IPS DF 4.7 (cell line): ENCODE data around the gene RAB44.

ENCODE experiments used
- DNase-seq: peaks from one replicate; pipeline ENCODE4 v3.0.0-alpha.2; 2013; ENCODE audit warnings: low spot score; ENCODE audit errors: extremely low read depth

Gene RAB44

DNA sequence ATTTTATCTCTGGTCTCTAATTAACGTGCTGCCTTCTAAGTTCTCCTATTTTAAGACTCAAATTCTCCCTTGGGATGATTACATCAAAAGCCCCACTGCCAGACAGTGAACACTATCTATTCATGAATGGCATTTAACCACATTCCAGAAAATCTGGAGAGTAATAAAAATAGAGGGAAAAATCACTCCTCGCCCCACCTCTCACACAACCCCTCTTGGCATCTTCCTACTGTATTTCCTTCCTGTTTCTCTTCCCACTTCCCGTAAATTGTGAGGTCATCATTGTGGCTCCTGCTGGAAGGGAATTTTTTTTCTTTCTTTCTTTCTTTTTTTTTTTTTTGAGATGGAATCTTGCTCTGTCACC is 31.5 kb downstream of the RAB44 start:
- no peak for DNase-seq

DNA sequence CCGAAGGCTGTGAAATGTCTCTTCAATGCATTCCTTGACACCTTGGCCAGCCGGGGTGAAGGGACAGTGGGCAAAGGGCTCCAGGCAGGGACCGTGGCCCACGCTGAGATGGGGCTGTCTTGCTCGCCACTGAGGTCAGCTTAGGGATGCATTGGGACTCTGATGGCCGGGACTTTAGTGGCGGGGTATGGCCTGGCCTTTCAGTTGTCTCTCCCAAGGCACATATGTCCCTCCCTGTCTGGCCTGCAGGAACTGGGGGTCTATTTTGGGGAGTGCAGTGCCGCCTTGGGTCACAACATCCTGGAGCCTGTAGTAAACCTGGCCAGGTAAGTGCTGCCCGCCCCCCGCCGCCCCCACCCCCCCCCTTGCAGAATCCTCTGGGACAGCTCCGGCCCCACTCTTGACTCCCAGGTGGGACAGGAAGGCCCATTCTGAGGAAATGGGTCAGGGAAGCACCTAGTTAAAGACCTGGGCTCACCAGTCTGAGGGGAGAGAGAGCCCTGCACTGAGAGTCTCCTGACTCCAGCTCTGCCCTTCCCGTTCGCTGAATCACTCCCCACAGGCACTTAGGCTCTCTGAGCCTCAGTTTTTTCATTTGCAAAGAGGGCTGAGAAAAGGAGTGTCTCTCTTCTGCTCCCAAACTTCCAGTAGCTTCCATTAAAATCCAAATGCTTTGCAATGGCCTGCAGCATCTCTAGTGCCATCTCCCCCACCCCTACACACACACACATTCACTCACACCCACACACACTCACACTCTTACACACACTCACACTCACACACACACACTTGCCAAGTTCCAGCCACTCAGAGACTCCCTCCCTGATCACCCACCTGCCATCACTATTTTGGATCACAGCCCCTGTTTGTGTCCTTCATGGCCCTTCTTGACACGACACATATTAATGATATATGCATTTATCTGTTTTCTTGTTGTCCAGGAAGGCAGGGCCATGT is 33.1 kb downstream of the RAB44 start:
- peak; percentile 9 for DNase-seq

DNA sequence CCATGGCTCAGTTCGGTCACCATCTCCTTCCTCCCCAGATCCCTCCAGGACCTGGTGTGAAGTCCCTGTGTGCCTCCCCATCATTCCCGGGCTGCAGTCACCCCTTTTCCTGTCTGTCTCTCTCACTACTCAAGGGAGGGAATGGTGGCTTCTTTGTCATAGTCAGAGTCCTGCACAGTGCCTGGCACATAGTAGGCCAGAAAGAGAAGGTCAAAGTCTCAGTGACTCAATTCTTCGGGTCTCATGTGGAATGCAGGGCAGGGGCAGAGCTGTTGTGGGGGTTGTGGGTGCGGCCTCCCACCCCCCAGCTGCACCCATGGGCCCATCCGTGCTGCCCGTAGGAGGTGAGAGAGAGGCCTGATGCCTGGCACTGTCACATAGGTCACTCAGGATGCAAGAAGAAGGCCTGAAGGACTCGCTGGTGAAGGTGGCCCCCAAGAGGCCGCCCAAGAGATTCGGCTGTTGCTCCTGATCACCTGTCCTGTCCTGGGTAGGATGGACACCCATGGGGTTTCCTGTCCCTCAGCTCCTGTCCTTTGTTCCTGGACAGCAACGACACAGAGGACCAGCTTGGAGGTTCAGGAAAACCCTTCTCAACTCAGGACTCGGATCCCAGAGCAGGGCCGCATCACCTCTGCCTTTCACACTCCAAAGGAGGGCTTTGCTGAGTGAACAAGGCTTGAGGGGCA is 34.1 kb downstream of the RAB44 start:
- DNase-seq, result no peak

DNA sequence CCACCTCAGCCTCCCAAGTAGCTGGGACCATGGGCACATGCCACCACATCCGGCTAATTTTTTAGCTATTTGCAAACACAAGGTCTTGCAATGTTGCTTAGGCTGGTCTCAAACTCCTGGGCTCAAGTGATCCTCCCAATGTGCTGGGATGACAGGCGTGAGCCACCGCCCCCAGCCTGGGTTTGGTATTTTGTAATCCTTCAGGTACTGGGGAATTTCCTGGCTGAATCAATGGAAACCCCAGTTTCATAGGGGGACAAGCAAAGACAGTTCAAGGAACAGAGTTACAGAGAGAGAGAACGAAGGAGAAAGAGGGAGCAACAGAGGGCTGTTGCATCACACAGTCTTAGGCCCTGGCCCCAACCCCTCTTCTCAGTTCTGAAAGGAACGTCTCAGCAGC is 35.7 kb downstream of the RAB44 start:
- DNase-seq, result no peak

DNA sequence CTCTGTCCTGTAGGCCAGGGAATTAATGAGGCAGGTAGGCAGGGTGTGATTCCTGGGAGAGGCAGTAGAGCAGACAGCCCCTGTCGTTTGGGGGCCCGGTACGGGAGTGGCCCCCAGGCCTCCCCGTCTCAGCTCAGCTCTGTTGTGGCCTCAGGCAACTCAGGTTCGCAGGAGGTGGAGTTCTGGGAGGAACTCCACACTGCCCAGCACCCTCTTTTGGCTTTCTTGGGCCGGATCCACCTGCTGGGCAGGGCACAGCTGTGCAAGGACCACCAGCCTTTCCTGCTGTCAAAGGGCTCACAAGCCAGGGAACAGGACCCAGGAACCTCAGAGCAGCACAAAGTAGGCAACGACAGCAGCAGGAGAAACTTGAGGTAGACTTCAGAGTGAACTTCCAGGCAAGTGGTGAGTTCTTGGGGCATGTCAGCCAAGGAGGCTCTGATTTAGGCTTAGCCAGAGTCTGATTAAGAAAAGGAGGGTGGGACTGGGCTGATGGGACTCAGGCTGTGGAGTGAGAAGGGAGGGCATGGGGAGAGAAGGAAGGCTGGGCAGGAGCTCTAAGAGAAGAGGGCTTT is 36.9 kb downstream of the RAB44 start:
- DNase-seq, result no peak

DNA sequence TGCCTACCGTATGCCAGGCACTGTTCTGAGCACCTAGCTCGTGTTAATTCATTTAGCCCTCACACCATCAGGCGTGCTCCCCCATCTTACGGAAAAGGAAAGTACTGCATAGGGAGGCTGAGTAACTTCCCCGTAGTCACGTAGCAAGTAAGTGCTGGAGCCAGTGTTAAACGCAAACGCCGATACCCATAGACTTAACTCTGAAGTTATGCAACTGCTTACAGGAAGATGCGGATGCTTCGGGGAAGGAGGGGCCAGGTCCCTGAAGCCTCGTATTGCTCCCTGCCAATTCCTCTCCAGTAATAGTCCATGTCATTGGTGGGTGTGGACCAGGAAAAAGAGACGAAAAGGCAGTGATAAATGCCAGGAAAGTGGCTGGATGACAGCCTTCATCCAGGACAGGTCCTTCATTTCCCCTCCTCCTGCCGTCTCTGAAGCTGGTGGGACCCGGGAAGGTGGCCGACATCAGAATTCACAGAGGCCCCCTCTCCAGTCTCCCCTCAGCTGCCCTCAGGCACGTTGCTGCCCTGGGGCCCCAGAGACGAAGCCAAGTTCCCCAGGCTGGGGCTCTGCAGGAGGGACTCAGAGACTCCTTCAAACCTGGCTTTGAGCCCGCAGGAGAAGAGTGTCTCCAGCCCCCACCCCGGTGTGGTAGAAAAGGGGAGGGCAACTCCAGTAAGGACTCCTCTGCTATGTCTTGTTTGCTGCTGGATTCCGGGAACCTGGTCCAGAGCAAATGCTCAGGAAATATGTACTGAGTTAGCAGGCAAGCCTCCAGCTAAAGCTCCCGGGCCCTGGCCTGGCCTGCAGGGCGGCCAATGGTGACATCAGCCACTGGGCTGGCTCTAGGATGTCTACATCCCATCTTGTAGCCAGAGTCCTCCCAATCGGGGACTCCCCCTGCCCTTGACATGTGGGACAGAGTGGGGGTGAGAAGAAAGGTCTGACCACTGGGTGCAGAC is 37.8 kb downstream of the RAB44 start:
- DNase-seq, result no peak

DNA sequence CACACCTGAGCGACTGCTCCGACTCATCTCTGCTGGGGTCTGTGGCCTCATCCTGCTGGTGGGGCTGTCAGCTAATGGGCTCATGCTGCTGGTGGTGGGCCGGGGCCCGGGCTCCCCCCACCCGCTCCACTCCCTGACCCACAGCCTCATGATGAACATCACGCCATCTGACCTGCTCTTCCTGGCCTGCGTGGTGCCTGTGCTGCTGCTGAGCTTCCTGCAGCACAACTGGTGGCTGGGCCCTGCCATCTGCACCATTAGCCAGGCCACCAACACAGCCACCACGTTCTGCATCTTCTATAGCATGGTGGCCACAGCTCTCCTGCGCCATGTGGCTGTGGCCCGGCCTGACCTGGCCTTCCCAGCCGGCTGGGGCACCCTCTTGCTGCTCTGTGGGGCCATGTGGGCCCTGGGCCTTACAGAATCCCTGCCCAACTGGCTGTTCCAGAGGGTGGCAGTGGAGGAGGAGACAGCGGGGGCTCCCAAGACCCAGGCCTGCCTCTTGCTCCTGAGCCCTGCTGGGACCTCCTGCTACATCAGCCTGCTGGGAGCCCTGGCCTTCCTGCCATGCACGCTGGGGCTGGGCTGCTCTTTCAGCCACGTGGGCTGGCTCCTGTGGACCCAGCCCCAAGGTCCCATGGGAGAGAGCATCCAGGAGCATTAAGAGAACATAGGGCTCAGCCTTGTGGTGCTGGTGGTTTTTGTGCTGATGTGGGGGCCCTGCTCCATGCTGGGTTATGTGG is 39.6 kb downstream of the RAB44 start:
- no peak for DNase-seq

DNA sequence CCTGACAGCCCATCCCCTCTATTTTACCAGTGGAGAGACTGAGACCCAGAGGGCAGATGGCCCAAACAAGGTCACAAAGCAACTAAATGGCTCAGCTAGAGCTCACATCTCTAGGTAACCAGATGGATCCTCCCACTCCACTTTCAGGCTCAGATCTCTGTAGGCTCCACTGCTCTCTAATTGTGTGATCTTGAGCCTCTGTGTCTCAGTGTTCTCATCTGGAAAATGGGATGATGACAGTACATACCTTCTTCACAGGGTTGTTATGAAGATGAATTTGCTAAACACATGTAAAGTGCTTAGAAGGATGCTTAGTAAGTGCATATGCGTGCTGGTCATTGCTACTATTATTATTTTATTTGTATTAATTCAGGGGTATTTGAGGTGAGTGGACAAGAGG is 40.5 kb downstream of the RAB44 start:
- no peak for DNase-seq

DNA sequence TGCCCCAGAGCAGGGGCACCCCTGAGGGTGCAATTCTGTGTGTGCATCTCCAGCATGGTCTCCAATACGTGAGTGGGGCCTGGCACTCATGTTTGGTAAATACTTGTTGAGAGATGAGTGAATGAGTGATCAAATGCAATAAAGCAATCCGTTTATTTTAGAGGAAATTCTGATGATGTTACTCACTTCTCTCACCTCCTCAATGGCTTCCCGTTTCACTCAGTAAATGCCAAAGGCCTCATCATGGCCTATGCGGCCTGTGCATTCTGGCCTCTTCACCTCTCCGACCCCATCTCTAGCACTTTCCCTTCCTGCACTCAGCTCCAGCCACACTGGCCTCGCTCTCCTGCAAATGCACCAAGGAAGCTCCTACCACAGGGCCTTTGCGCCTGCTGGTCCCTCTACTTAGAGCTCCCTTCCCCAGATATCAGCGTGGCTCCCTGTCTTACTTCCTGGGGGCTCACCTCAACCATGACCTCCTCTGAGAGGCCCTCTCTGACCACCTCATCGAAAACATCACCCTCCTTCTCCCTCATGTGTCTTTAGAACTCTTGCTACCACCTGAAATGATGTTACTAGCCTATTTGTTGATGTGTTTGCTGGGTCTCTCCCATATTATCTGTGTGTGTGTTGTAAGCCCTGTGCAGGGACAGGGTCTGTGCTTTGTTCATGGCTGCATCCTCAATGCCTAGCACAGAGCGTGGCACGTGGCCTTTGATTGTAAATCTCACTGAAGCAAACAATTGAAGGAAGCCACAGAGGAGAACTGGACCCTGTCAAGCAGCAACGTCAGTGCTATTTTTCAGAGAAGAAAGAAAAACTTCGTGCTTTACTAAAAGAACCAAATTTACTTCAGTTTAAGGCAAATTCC is 42.6 kb downstream of the RAB44 start:
- no peak for DNase-seq

DNA sequence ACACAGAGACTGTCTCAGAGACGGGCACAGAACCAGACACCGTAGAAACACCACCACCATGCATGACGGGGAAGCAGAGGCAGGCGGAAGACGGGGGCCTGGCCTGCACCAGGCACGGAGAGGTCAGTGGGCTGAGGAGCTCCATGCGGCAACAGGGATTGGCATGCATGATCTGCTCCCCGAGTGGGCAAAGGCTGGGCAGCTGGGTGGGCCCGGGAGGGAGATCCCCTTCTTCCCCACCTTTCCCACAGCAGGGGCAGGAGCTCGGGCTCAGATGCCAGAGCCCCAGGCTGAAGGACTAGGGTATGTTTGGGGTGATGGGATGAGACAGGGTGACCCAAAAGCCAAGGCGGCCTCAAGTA is 43.2 kb downstream of the RAB44 start:
- DNase-seq, result no peak

DNA sequence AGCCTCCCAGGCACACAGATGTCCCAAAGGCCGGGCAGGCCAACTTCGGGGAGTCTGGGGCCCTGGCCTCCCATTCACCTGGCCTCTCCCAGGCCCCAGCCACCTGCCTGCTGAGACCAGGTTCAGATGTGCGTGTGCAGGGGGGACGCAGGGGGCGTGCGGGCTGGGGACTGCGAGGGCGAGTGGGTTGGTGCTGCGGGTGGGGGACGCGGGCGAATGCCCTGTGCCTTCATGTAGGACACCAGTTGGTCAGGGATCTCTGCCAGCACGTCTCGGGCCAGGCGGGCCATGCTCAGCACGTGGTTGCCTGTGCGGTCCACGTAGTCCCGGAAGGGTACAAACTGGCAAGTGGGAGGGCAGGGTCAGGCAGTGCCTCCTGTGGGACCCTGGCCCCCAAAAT is 44.5 kb downstream of the RAB44 start:
- DNase-seq, result no peak

DNA sequence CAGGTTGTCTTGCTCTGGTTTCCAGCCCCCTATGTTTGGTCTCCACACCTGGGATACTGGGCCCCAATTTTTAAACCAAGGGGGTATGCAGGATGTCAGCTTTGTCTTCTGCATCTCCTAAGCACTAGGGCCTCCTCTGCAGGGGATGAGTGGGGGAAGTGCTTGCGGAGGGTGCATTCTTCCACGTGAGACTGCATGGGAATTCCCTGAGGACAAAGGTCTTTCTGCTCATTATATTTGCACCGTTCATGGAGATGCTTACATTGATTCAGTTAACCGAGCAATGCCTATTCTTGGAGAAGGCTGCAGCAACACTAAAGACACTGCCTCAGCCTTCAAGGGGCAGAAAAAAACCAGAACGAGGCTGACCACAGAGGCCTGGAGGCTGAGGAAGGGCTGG is 45.4 kb downstream of the RAB44 start:
- DNase-seq, result no peak

DNA sequence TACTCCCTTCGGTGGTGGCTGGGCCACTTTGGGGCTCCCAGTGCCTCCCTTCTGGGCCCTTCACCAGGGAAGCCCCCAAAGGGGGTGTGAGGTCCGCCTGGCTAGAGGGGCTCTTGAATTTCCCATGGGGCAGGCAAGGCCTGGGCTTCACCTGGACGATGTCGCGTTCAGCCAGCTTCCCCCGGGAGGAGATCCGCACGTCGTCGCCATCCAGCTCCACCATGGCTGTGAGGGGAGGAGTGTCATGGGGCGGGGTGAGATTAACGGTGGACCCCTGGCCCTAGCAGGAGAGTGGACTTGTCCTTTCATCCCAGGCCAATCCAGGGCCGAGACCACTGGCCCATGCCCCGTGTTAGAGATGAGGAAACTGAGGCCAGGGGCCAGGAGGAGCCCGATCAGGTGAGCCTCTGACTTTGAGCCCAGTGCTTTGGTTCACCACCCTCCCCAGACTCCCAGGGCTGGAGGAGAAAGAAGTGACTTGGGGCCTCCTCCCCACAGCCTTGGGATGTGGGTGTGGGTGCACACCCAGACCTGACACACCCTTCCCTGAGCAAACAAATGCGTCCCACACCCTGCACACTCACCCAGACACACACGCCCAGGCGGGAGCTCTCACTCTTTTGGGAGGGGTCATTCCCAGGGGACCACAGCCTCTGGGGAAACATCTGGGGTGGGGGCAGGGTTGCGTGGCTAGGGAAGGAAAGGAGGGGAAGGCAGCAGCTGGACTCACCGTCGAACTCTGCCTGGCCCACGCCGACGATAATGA is 46.1 kb downstream of the RAB44 start:
- no peak for DNase-seq

DNA sequence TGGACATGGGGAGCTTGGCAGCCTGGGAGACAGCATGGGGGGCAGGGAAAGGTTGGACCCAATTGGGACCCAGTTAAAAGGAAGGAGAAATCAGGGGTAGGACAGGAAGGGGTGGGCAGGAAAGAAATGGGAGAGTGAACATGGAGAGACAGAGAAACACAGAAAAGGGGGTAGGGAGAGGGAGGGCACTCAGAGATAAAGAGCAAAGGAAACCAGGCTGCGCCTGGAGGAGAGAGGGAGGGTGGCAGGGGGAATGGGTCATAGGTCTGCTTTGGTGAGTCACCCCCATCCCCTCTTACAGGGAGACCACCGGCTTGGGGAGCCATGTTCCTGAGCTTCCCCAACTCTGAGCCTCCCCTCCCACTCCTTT is 46.7 kb downstream of the RAB44 start:
- DNase-seq, result no peak

DNA sequence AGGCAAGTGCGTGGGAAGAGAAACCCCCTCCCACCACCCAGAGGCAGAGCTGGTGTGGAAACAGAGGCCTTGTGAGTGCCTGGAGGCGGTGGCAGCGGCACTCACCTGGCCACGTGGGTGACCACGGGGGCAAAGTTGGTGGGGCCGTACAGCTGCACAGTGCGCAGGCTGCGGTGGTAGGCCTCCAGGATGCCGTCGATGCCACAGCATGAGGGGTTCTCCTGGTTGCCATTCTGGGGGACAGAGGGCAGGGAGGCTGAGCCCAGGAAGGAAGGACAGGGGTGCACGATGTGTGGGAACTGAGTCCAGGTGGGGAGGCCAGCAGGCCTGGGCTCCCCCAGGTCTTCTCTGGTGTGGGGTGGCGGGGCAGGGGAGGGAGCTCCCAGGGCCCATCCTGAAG is 47.7 kb downstream of the RAB44 start:
- no peak for DNase-seq

DNA sequence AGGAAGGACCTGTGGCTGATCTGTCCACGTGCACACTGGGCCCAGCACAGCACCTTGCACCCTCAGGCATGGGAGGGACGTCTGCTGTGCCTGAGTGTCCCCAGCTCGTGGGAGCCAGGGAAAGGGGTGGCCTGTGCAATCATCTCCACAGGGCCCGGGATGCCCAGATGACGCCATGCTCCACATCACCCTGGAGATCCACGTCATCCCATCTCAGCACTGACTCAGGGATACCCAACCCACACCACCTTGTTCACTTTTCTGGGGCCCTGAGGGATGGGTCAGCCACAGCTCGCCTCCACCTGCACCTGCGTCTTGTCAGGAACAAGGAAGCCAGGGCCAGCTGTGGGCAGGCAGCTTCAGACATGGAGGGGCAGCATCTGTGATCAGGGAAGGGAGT is 48.2 kb downstream of the RAB44 start:
- DNase-seq, result no peak

DNA sequence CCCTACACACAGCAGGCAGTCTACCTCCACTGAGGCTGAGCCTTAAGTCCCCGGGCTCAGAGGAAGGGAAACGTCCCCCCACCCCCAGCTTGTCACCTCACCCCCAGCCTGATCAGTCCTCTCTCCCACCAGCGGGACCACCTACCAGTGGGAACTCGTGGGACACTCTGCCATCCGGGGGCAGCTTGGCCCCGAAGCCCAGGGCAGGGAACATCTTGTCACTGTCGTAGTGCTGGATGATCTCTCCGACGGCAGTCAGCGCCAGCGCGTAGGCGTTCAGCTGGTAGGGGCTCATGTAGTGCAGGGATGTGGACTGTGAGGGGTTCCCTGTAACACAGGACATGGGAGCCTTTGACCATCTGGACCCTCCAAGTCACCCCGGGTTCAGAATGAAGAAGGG is 48.6 kb downstream of the RAB44 start:
- no peak for DNase-seq

DNA sequence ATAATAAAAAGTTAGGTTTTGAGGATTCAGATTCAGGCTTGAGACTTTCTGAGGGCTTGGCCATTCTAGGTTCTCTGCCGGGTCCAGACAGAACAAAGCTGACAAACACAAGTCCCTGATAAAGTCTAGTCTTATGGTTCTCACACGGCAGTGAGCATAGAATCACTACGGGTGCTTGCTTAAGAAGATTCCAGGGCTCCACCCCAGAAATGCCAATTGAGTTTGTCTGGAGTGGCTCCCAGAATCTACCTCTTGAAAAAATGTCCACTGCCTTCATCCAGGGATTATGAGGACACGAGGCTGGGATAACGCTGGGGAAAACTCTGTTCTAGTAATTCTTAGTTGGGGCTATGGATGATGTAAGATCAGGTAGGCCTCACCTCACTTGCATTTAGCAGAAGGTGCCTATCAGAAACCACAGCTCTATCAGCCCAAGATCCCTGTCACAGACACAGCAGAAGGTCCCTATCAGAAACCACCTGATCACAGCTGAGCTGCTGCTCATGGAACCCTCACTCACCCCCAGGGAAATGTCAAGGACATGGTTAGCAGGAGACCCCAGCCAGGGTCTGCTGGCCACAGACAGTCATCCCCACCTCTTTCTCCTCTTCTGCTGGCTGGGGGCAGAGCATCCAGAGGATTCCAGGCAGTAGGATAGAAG is 52.3 kb downstream of the RAB44 start:
- no peak for DNase-seq

DNA sequence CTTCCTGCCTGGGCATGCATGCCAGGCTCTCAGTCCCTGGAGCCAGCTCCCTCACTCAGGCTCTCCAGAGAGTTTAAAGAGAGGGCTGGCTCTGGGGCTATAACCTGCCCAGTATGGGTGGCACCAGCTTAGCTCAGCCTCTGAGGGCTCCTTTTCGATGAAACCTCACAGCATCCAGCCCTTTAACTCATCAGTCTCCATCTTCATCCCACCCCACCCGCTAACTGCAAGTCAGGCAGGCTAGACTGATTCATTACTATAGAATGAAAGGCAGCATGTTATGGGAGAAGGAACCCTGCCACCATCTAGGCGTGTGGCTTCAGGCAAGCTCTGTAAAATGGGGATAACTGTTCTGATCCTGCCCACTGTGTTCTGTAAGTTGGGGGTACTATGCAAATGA is 53.5 kb downstream of the RAB44 start:
- DNase-seq, result no peak
